ENCODE results near the gene KDM4C.

KDM4C gene

DNA sequence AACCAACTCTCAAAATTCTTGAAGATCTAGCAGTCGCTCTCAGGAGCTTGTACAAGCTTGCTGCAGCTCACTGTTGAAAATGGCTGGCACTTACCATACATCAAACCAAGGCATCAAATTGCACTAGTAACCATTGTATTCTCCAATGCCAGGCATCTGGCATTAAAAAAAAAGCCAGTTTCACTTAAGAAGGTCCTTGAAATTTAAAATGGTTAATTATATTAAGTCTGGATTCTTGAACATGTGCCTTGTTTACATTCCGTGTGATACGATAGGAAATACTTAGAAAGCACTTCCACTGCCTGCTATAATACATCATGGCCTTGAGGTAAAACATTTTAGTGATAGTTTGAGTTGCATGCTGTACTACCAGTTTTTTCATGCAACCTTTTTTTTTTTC, 300.7 kb downstream of the KDM4C start:
- Histone ChIP-seq H2AFZ (ENCODE audit: low read depth, low read length) (no peak overlapping the region), H3K4me1 (ENCODE audit: insufficient read depth, low read length) (peaks cover 9% of the 10 kb centered on the region), H3K4me3 (ENCODE audit: low read length) (no peak overlapping the region), H3K9me3 (ENCODE audit: low read length) (no peaks in the 10 kb centered on the region), H3K27me3 (ENCODE audit: insufficient read depth, low read length) (no peaks in the 10 kb centered on the region), H3K36me3 (ENCODE audit: insufficient read depth, low read length) (no peaks in the 10 kb centered on the region)

DNA sequence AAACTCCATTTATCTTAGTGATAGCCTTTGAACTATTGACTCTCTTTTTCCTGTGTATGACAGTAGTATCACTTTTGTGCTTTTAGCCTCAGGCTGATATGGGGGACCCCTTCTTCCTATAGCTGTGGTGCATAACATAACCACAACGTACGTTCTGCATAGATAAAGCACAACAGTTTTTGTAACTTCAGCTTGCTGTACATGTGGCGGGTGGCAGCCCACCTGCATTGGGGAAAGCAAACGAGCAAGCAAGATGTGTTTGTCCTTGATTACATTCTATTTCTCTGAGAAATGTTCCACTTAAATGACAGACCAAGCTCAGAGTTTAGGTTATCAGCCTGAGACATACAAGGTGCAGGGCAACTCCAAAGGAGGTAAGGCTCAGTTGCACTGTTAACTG, 309.4 kb downstream of the KDM4C start:
- Histone ChIP-seq H3K4me3 (ENCODE audit: low read length) (no peak overlapping the region), H2AFZ (ENCODE audit: low read depth, low read length) (no peak overlapping the region), H3K27me3 (ENCODE audit: insufficient read depth, low read length) (no peaks in the 10 kb centered on the region), H3K36me3 (ENCODE audit: insufficient read depth, low read length) (no peaks in the 10 kb centered on the region), H3K9me3 (ENCODE audit: low read length) (no peaks in the 10 kb centered on the region), H3K4me1 (ENCODE audit: insufficient read depth, low read length) (no peaks in the 10 kb centered on the region)

DNA sequence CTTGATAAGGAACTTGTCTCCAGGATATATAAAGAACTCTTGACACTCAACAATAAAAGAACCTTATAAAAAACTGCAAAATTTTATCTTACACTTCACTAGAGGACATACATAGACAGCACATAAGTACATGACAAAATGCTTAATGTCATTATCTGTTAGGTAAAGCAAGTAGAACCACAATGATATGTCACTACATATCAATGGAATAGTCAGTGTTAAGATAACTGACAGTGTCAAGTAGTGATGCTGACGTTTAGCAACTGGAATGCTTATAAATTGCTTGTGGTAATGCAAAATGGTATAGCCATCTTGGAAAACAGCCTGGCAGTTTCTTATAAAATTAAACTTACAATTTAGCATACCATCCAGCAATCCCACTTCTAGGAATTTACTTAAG, 314.1 kb downstream of the KDM4C start:
- no peaks in the 10 kb centered on the region for H3K36me3 ChIP-seq (ENCODE audit: insufficient read depth, low read length)
- no peaks in the 10 kb centered on the region for H3K9me3 ChIP-seq (ENCODE audit: low read length)
- no peak overlapping the region for H2AFZ ChIP-seq (ENCODE audit: low read depth, low read length)
- H3K4me1 ChIP-seq (ENCODE audit: insufficient read depth, low read length) = no peaks in the 10 kb centered on the region
- no peaks in the 10 kb centered on the region for H3K27me3 ChIP-seq (ENCODE audit: insufficient read depth, low read length)
- no peak overlapping the region for H3K4me3 ChIP-seq (ENCODE audit: low read length)

GRCh38 chr9:7073706-7074105, 315.9 kb downstream of the KDM4C start:
- Histone ChIP-seq H3K36me3 (ENCODE audit: insufficient read depth, low read length) (no peaks in the 10 kb centered on the region), H3K4me1 (ENCODE audit: insufficient read depth, low read length) (no peaks in the 10 kb centered on the region), H3K9me3 (ENCODE audit: low read length) (no peaks in the 10 kb centered on the region), H3K4me3 (ENCODE audit: low read length) (no peak overlapping the region), H3K27me3 (ENCODE audit: insufficient read depth, low read length) (no peaks in the 10 kb centered on the region), H2AFZ (ENCODE audit: low read depth, low read length) (no peak overlapping the region)

DNA sequence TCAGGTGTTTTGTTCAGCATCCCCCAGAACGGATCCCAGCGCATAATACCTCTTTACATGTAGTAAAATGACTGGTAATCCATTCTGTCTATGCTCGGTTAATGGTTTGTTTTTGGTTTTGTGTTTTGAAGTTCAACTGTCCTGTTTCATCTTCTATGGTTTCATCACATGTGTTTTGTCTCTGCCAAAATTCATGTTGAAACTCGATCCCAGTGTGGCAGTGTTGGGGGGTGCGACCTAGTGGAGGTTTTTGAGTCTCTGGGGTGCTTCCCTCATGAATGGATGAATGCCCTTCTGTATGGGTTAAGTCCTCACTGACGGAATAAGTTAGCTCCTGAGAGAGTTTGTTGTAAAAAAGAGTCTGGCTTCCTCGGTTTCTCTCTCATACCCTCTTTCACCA, 317.4 kb downstream of the KDM4C start:
- no peak overlapping the region for H3K4me3 ChIP-seq (ENCODE audit: low read length)
- H3K27me3 ChIP-seq (ENCODE audit: insufficient read depth, low read length) = no peaks in the 10 kb centered on the region
- no peak overlapping the region for H2AFZ ChIP-seq (ENCODE audit: low read depth, low read length)
- H3K9me3 ChIP-seq (ENCODE audit: low read length) = no peaks in the 10 kb centered on the region
- H3K36me3 ChIP-seq (ENCODE audit: insufficient read depth, low read length) = no peaks in the 10 kb centered on the region
- no peaks in the 10 kb centered on the region for H3K4me1 ChIP-seq (ENCODE audit: insufficient read depth, low read length)

GRCh38 chr9:7079051-7079450, 321.3 kb downstream of the KDM4C start:
- H3K27me3 ChIP-seq (ENCODE audit: insufficient read depth, low read length) = no peaks in the 10 kb centered on the region
- no peaks in the 10 kb centered on the region for H3K36me3 ChIP-seq (ENCODE audit: insufficient read depth, low read length)
- H2AFZ ChIP-seq (ENCODE audit: low read depth, low read length) = no peak overlapping the region
- no peaks in the 10 kb centered on the region for H3K9me3 ChIP-seq (ENCODE audit: low read length)
- no peaks in the 10 kb centered on the region for H3K4me1 ChIP-seq (ENCODE audit: insufficient read depth, low read length)
- no peak overlapping the region for H3K4me3 ChIP-seq (ENCODE audit: low read length)

DNA sequence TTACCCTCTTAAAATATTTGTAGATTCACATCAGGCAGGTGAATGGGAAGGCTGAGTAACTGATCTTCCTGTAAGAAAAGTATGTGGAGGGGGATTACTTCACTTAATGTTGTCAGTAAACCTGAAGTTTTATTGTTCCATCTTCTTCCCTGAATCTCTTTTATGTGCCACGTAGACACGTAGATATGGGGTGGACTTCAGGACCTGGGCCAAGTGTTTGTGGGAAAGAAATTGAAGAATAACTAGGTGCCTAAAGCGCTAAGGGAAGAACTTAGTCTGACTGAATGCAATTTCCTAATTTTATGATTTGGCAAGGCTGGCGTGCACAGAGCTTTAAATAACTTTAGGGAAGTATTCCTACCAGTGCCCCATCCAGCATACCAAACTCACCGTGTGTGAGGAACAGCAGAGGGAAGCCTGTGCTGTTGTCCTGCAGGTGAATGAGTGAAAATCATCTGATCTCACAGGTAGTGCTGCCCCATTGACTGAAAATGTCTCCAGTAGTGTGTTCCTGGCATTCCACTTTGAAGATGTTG, 323.4 kb downstream of the KDM4C start:
- H3K9me3 ChIP-seq (ENCODE audit: low read length) = no peaks in the 10 kb centered on the region
- H3K4me3 ChIP-seq (ENCODE audit: low read length) = no peak overlapping the region
- no peaks in the 10 kb centered on the region for H3K36me3 ChIP-seq (ENCODE audit: insufficient read depth, low read length)
- H3K27me3 ChIP-seq (ENCODE audit: insufficient read depth, low read length) = no peaks in the 10 kb centered on the region
- H2AFZ ChIP-seq (ENCODE audit: low read depth, low read length) = no peak overlapping the region
- H3K4me1 ChIP-seq (ENCODE audit: insufficient read depth, low read length) = no peaks in the 10 kb centered on the region

- Histone ChIP-seq H3K9me3 (ENCODE audit: low read length) (no peaks in the 10 kb centered on the region), H3K4me3 (ENCODE audit: low read length) (no peak overlapping the region), H3K4me1 (ENCODE audit: insufficient read depth, low read length) (no peaks in the 10 kb centered on the region), H2AFZ (ENCODE audit: low read depth, low read length) (no peak overlapping the region), H3K27me3 (ENCODE audit: insufficient read depth, low read length) (no peaks in the 10 kb centered on the region), H3K36me3 (ENCODE audit: insufficient read depth, low read length) (no peaks in the 10 kb centered on the region)
Measured at GRCh38 chr9:7083192-7083591, 325.4 kb downstream of the KDM4C start.

- Histone ChIP-seq H3K4me3 (ENCODE audit: low read length) (no peak overlapping the region), H3K27me3 (ENCODE audit: insufficient read depth, low read length) (no peaks in the 10 kb centered on the region), H3K9me3 (ENCODE audit: low read length) (no peaks in the 10 kb centered on the region), H2AFZ (ENCODE audit: low read depth, low read length) (no peak overlapping the region), H3K4me1 (ENCODE audit: insufficient read depth, low read length) (peaks cover 6% of the 10 kb centered on the region), H3K36me3 (ENCODE audit: insufficient read depth, low read length) (no peaks in the 10 kb centered on the region)
Measured at GRCh38 chr9:7085357-7085756, 327.6 kb downstream of the KDM4C start.

DNA sequence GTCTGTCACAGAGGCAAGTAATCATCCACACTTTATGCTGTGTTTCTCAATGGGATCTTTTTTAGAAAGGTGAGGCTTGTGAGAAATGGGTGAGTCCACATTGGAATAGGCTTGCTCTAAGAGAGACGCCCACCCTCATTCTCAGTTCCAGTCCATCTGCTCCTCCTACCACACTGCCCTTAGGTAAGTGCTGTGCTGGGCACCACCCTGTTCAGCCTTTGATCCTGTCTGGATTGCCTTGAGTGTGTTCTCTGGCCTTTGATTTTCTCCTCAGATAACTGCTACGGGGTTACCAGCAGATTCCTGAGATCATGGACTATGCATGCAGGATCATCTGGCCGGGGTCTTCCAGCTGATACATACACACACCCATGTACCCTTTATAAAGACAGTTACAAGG, 328.6 kb downstream of the KDM4C start:
- H3K27me3 ChIP-seq (ENCODE audit: insufficient read depth, low read length) = no peaks in the 10 kb centered on the region
- H3K4me3 ChIP-seq (ENCODE audit: low read length) = no peak overlapping the region
- H2AFZ ChIP-seq (ENCODE audit: low read depth, low read length) = no peak overlapping the region
- H3K9me3 ChIP-seq (ENCODE audit: low read length) = no peaks in the 10 kb centered on the region
- no peaks in the 10 kb centered on the region for H3K36me3 ChIP-seq (ENCODE audit: insufficient read depth, low read length)
- peaks cover 6% of the 10 kb centered on the region for H3K4me1 ChIP-seq (ENCODE audit: insufficient read depth, low read length)

GRCh38 chr9:7088611-7089010, 330.8 kb downstream of the KDM4C start:
- H3K9me3 ChIP-seq (ENCODE audit: low read length) = no peaks in the 10 kb centered on the region
- no peaks in the 10 kb centered on the region for H3K27me3 ChIP-seq (ENCODE audit: insufficient read depth, low read length)
- peaks cover 6% of the 10 kb centered on the region for H3K4me1 ChIP-seq (ENCODE audit: insufficient read depth, low read length)
- no peak overlapping the region for H2AFZ ChIP-seq (ENCODE audit: low read depth, low read length)
- H3K4me3 ChIP-seq (ENCODE audit: low read length) = no peak overlapping the region
- H3K36me3 ChIP-seq (ENCODE audit: insufficient read depth, low read length) = no peaks in the 10 kb centered on the region

DNA sequence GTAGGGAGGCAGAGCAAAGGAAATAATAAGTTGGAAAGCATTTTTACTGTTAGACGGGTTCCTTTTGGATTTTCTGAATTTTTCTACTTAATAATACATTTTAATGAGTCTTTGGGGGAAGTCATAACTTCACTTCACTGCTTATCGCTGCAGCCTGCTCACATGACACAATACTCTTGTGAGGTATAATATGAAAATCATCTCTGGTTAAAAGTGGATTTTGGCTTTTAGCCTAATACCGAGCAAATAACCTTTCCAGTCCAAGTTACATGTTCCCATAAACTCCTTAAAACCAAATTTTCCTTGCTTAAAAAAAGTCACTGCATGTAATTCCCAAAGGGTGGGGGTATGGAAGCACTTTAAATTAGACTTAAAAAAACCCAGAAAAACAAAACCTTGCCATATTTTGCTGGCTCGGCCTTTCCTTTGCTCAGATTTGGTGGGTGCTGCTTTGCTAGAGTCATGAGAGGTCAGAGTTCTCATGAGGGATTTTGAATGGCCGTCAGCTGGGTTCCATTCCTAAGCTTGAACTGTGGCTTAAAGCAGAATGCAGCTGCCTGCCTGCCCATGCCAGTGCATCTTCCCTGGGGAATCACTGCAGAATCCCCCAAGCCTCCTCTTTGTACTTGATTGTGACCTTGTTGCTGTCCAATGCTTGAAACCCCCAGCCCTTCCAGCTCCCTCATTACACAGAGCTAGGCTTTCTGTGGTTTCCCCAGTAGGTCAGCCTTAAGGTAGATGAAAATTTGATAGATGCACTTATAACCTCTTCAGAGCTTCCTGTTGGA, 331.8 kb downstream of the KDM4C start:
- no peaks in the 10 kb centered on the region for H3K9me3 ChIP-seq (ENCODE audit: low read length)
- H3K27me3 ChIP-seq (ENCODE audit: insufficient read depth, low read length) = no peaks in the 10 kb centered on the region
- peaks cover 6% of the 10 kb centered on the region for H3K4me1 ChIP-seq (ENCODE audit: insufficient read depth, low read length)
- no peaks in the 10 kb centered on the region for H3K36me3 ChIP-seq (ENCODE audit: insufficient read depth, low read length)
- H3K4me3 ChIP-seq (ENCODE audit: low read length) = no peak overlapping the region
- no peak overlapping the region for H2AFZ ChIP-seq (ENCODE audit: low read depth, low read length)

DNA sequence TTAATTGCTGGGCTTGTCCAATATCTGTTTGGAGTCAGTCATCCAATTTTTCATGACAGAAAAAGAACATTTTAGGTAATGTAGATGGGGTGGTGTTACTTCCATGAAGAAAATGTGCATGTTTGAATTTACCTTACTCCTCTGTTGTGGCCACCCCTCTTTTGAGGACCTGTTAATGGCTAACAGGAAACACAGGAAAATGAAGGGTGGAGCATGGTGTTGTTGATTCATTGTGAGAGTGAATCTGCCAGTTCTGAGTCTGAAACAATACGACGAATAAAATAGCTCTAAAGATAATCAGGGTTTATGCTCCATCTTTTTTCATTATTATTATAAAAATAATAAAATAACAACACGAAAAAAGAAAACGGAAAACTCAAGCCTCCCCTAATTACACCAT, 335.3 kb downstream of the KDM4C start:
- Histone ChIP-seq H3K27me3 (ENCODE audit: insufficient read depth, low read length) (no peaks in the 10 kb centered on the region), H2AFZ (ENCODE audit: low read depth, low read length) (no peak overlapping the region), H3K9me3 (ENCODE audit: low read length) (no peaks in the 10 kb centered on the region)

GRCh38 chr9:7094052-7094451, 336.3 kb downstream of the KDM4C start:
- Histone ChIP-seq H3K27me3 (ENCODE audit: insufficient read depth, low read length) (no peaks in the 10 kb centered on the region), H3K36me3 (ENCODE audit: insufficient read depth, low read length) (no peaks in the 10 kb centered on the region), H3K4me3 (ENCODE audit: low read length) (no peak overlapping the region), H2AFZ (ENCODE audit: low read depth, low read length) (no peak overlapping the region), H3K9me3 (ENCODE audit: low read length) (no peaks in the 10 kb centered on the region), H3K4me1 (ENCODE audit: insufficient read depth, low read length) (peaks cover 6% of the 10 kb centered on the region)

More for the DNA sequence above, 335.3 kb downstream of the KDM4C start:
- Histone ChIP-seq H3K4me1 (ENCODE audit: insufficient read depth, low read length) (peaks cover 6% of the 10 kb centered on the region), H3K4me3 (ENCODE audit: low read length) (no peak overlapping the region), H3K36me3 (ENCODE audit: insufficient read depth, low read length) (no peaks in the 10 kb centered on the region)

Data from neuron (in vitro differentiated cells).